ENCODE data around the gene ZNF177.

Gene ZNF177

GRCh38 chr19:9431475-9431874, 68.7 kb downstream of the ZNF177 start:
- no peak for DNase-seq
